NCI-H526 (cell line): ENCODE measurements around the gene SSBP2.
"Not testable (repeated sequence)": the region's sequence is repeated elsewhere in the genome, so short reads cannot be mapped to it uniquely, and the experiment has no call there.

Source experiments
- DNase-seq, 2 experiments: peaks; one replicate each; lab custom pipeline; 2025; lab: John Stamatoyannopoulos, UW

The SSBP2 gene

GRCh38 chr5:81525690-81526089 is 225.2 kb downstream of the SSBP2 start:
- no peak for DNase-seq

GRCh38 chr5:81524015-81524414 is 226.9 kb downstream of the SSBP2 start:
- DNase-seq = no peak

GRCh38 chr5:81522571-81522970 is 228.3 kb downstream of the SSBP2 start:
- no peak for DNase-seq

GRCh38 chr5:81520769-81521168 is 230.1 kb downstream of the SSBP2 start:
- DNase-seq = no peak

GRCh38 chr5:81519217-81519905 is 231.5 kb downstream of the SSBP2 start:
- no peak for DNase-seq

GRCh38 chr5:81517462-81517861 is 233.4 kb downstream of the SSBP2 start:
- no peak for DNase-seq

GRCh38 chr5:81516091-81516490 is 234.8 kb downstream of the SSBP2 start:
- DNase-seq = no peak

GRCh38 chr5:81513982-81514381 is 236.9 kb downstream of the SSBP2 start:
- peak in 1 of 2 experiments; percentile 28 for DNase-seq

- DNase-seq = no peak
Observed at GRCh38 chr5:81513473-81513872, 237.4 kb downstream of the SSBP2 start.

- DNase-seq = peak; percentile 38 to 68
Observed at GRCh38 chr5:81506900-81507588, 243.9 kb downstream of the SSBP2 start.

GRCh38 chr5:81506378-81506777 is 244.5 kb downstream of the SSBP2 start:
- DNase-seq = no peak

GRCh38 chr5:81505672-81506071 is 245.2 kb downstream of the SSBP2 start:
- no peak for DNase-seq

GRCh38 chr5:81503602-81504001 is 247.3 kb downstream of the SSBP2 start:
- DNase-seq = not testable (repeated sequence)

GRCh38 chr5:81495286-81495685 is 255.6 kb downstream of the SSBP2 start:
- no peak for DNase-seq

GRCh38 chr5:81488862-81489261 is 262.0 kb downstream of the SSBP2 start:
- no peak for DNase-seq

- DNase-seq = no peak
Observed at GRCh38 chr5:81486711-81487110, 264.2 kb downstream of the SSBP2 start.

- DNase-seq = no peak
Observed at GRCh38 chr5:81482595-81482994, 268.3 kb downstream of the SSBP2 start.

- not testable (repeated sequence) for DNase-seq
Observed at GRCh38 chr5:81473395-81473794, 277.5 kb downstream of the SSBP2 start.

- no peak for DNase-seq
Observed at GRCh38 chr5:81469676-81470075, 281.2 kb downstream of the SSBP2 start.

- DNase-seq = no peak
Observed at GRCh38 chr5:81450940-81451339, 300.0 kb downstream of the SSBP2 start.

GRCh38 chr5:81435023-81435422 is 315.9 kb downstream of the SSBP2 start:
- DNase-seq = no peak

- DNase-seq = no peak
Observed at GRCh38 chr5:81429985-81430384, 320.9 kb downstream of the SSBP2 start.

GRCh38 chr5:81429363-81429762 is 321.5 kb downstream of the SSBP2 start:
- no peak for DNase-seq

- peak in 1 of 2 experiments; percentile 0 for DNase-seq
Observed at GRCh38 chr5:81428861-81429260, 322.0 kb downstream of the SSBP2 start.
